ENCODE measurements around the gene DNAH17.

The DNAH17 gene

DNA sequence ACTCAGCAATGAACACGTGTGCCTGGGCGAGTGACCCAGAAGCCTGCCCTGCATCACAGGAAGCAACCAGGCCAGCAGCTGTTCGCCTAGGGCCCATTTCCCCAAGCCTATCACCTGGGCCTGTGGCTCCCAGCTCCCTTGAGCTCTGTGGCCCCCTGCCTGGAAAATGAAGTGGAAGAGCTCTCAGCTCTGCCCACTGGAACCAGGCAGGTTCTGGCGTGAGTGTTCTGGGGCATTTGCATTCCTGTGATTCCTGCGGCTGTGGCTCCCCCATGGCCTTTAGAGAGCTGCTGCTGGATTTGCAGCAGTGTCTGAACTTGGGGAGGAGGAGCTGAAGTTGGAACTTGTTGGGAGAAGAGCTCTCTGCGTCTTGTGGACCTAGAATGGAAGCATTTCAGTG is 175.9 kb downstream of the DNAH17 start:
- peak; percentile 62 for ATAC-seq (ENCODE audit: low read depth)
- H3K36me3 ChIP-seq (ENCODE audit: low read depth): peaks cover 95% of the 10 kb centered on the region
- peak overlapping the region; percentile 80 for H3K27ac ChIP-seq (ENCODE audit: poor library complexity, severe bottlenecking)
- H3K4me3 ChIP-seq (ENCODE audit: severe bottlenecking): no peak overlapping the region
- no peaks in the 10 kb centered on the region for H3K27me3 ChIP-seq (ENCODE audit: insufficient read depth, poor library complexity, severe bottlenecking)
- peaks cover 25% of the 10 kb centered on the region for H3K4me1 ChIP-seq (ENCODE audit: insufficient read depth, poor library complexity, severe bottlenecking)
- TF ChIP-seq, protein P1, sequence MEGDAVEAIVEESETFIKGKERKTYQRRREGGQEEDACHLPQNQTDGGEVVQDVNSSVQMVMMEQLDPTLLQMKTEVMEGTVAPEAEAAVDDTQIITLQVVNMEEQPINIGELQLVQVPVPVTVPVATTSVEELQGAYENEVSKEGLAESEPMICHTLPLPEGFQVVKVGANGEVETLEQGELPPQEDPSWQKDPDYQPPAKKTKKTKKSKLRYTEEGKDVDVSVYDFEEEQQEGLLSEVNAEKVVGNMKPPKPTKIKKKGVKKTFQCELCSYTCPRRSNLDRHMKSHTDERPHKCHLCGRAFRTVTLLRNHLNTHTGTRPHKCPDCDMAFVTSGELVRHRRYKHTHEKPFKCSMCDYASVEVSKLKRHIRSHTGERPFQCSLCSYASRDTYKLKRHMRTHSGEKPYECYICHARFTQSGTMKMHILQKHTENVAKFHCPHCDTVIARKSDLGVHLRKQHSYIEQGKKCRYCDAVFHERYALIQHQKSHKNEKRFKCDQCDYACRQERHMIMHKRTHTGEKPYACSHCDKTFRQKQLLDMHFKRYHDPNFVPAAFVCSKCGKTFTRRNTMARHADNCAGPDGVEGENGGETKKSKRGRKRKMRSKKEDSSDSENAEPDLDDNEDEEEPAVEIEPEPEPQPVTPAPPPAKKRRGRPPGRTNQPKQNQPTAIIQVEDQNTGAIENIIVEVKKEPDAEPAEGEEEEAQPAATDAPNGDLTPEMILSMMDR (IDR thresholded peaks at IDR 0.05; ENCODE audit: poor library complexity, severe bottlenecking): no peak
- no peaks in the 10 kb centered on the region for H3K9me3 ChIP-seq (ENCODE audit: severe bottlenecking)
- no peak for DNase-seq (ENCODE audit: low spot score)

DNA sequence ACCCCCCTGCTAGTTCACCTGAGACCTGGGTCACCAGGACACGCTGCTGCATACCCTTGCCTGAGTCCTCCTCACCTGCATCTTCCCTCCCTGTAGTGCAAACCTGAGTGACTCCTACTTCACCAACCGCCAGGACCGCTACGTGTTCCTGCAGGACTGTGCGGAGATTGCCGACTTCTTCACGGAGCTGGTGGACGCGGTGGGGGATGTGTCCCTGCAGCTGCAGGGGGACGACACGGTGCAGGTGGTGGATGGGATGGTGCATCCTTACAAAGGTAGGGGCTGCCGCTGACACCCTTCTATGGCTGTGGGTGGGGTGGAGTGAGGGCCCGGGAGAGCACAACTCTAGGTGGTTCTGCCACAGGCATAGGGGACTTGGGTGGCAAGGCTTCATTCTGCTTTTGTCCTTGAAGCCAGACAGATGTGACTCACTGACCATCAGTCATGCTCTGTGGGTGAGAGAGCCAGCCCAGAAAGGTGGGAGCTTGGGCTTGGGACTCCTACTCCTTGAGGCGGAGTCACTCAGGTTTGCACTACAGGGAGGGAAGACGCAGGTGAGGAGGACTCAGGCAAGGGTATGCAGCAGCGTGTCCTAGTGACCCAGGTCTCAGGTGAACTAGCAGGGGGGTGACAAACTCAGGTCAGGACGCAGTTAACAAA is 176.5 kb downstream of the DNAH17 start:
- Histone ChIP-seq H3K27ac (ENCODE audit: poor library complexity, severe bottlenecking) (peak overlapping the region; percentile 80), H3K9me3 (ENCODE audit: severe bottlenecking) (no peaks in the 10 kb centered on the region), H3K4me3 (ENCODE audit: severe bottlenecking) (no peak overlapping the region), H3K36me3 (ENCODE audit: low read depth) (peaks cover 97% of the 10 kb centered on the region), H3K27me3 (ENCODE audit: insufficient read depth, poor library complexity, severe bottlenecking) (no peaks in the 10 kb centered on the region), H3K4me1 (ENCODE audit: insufficient read depth, poor library complexity, severe bottlenecking) (peaks cover 25% of the 10 kb centered on the region)
- DNase-seq (ENCODE audit: low spot score): no peak
- TF ChIP-seq, protein P1 (IDR thresholded peaks at IDR 0.05; ENCODE audit: poor library complexity, severe bottlenecking): no peak
- ATAC-seq (ENCODE audit: low read depth): peak; percentile 77

DNA sequence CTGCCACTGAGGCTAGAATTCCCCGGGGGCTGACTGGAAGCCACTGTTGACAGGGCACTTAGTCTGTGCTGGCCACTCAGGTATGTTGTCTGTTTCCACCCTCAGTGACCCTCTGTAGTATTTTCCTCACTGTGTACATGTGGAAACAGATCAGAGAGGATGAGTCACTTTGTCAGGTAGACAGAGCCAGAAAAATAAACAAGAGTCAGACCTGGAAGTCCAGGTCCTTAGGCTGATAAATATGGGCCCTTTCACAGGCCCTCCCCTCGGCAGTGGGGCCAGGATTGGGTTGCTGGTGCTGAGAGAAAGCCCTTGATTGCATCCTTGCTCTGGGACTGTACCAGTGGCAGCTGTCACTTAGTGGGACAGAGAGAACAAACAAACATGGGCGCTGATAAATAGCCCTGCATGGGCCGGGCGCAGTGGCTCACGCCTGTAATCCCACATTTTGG is 177.5 kb downstream of the DNAH17 start:
- Histone ChIP-seq H3K4me1 (ENCODE audit: insufficient read depth, poor library complexity, severe bottlenecking) (peaks cover 25% of the 10 kb centered on the region), H3K9me3 (ENCODE audit: severe bottlenecking) (no peaks in the 10 kb centered on the region), H3K27ac (ENCODE audit: poor library complexity, severe bottlenecking) (peak overlapping the region; percentile 80), H3K27me3 (ENCODE audit: insufficient read depth, poor library complexity, severe bottlenecking) (no peaks in the 10 kb centered on the region), H3K4me3 (ENCODE audit: severe bottlenecking) (no peak overlapping the region), H3K36me3 (ENCODE audit: low read depth) (peaks cover 97% of the 10 kb centered on the region)
- TF ChIP-seq, protein P1 (IDR thresholded peaks at IDR 0.05; ENCODE audit: poor library complexity, severe bottlenecking): no peak
- peak; percentile 80 for ATAC-seq (ENCODE audit: low read depth)
- DNase-seq (ENCODE audit: low spot score): no peak

DNA sequence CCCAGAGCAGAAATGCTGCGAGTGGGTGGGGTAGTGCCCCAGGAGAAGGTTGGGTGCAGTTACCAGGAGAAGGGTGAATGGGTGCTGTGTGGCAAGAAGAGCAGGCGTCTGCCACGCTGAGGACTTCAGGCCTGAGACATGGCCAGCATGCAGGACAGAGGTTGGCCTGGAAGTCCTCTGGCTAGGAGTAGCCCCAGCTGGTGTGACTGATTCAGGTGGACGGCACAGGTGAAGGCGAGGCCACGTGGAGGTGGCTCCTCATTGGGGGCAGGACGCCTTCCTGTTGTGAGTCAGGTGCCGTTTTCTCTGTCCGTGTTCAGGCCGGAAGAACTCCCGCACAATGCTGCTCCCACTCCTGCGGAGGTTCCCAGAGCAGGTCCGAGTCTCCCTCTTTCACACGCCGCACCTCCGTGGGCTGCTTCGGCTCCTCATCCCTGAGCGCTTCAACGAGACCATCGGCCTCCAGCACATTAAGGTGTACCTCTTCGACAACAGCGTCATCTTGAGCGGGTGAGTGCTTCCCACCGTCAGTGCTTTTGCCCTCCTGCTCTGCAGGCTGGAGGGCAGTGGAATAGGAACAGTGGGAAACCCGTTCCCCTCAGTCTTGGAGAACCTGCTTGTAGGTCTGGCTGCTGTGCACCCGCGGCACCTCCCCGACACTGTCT is 178.0 kb downstream of the DNAH17 start:
- H3K9me3 ChIP-seq (ENCODE audit: severe bottlenecking): no peaks in the 10 kb centered on the region
- no peaks in the 10 kb centered on the region for H3K27me3 ChIP-seq (ENCODE audit: insufficient read depth, poor library complexity, severe bottlenecking)
- H3K27ac ChIP-seq (ENCODE audit: poor library complexity, severe bottlenecking): peak overlapping the region; percentile 80
- ATAC-seq (ENCODE audit: low read depth) (no peak), DNase-seq (ENCODE audit: low spot score) (no peak)
- TF ChIP-seq, protein P1 (IDR thresholded peaks at IDR 0.05; ENCODE audit: poor library complexity, severe bottlenecking): no peak
- no peak overlapping the region for H3K4me3 ChIP-seq (ENCODE audit: severe bottlenecking)
- H3K4me1 ChIP-seq (ENCODE audit: insufficient read depth, poor library complexity, severe bottlenecking): peaks cover 25% of the 10 kb centered on the region
- peaks cover 96% of the 10 kb centered on the region for H3K36me3 ChIP-seq (ENCODE audit: low read depth)

DNA sequence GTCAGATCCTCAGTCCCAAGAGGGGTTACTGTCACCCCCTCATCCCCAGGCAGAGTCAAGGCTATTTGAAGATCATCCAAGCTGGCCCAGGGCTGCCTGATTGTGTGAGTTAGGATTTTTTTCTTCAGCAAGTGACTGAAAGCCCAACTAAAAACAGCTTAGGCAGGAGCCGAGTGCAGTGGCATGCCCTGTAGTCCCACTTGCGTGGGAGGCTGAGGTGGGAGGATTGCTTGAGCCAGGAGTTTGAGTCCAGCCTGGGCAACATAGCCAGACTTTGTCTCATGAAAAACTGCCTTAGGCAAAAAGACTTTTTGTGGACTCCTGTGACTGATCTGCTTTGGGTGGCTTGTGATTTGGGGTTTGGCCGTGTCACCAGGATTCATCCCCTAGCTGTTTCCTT is 178.8 kb downstream of the DNAH17 start:
- Histone ChIP-seq H3K4me1 (ENCODE audit: insufficient read depth, poor library complexity, severe bottlenecking) (peaks cover 25% of the 10 kb centered on the region), H3K9me3 (ENCODE audit: severe bottlenecking) (no peaks in the 10 kb centered on the region), H3K4me3 (ENCODE audit: severe bottlenecking) (no peak overlapping the region), H3K27me3 (ENCODE audit: insufficient read depth, poor library complexity, severe bottlenecking) (no peaks in the 10 kb centered on the region), H3K36me3 (ENCODE audit: low read depth) (peaks cover 93% of the 10 kb centered on the region), H3K27ac (ENCODE audit: poor library complexity, severe bottlenecking) (no peak overlapping the region)
- TF ChIP-seq, protein P1 (IDR thresholded peaks at IDR 0.05; ENCODE audit: poor library complexity, severe bottlenecking): no peak
- DNase-seq (ENCODE audit: low spot score) (no peak), ATAC-seq (ENCODE audit: low read depth) (no peak)

Data from RWPE2 (cell line).